GM23338 (cell line): ENCODE measurements around the gene TBL3.

Source experiments
- CTCF ChIP-seq, 2 experiments: fragments of 200-600 bp in 1 of 2; sonication (generic) in 1 of 2; conservative IDR thresholded peaks; 2 replicates each; pipeline versions ENCODE4 v1.5.1 to v1.6.1; 2016 to 2017; ENCODE audit warnings: antibody characterized with exemption in 2 of 2, low read depth in 2 of 2, mild to moderate bottlenecking in 2 of 2, moderate library complexity in 1 of 2
- NANOG ChIP-seq: IDR thresholded peaks from 2 replicates; pipeline ENCODE4 v1.6.1; 2016; ENCODE audit warnings: antibody characterized with exemption, borderline replicate concordance
- ZNF331 ChIP-seq: fragments of 250-450 bp; sonication (Bioruptor Pico); IDR thresholded peaks from 2 replicates; pipeline ENCODE4 v1.5.0; 2020; ENCODE audit warnings: low read depth, mild to moderate bottlenecking, moderate library complexity

DNA sequence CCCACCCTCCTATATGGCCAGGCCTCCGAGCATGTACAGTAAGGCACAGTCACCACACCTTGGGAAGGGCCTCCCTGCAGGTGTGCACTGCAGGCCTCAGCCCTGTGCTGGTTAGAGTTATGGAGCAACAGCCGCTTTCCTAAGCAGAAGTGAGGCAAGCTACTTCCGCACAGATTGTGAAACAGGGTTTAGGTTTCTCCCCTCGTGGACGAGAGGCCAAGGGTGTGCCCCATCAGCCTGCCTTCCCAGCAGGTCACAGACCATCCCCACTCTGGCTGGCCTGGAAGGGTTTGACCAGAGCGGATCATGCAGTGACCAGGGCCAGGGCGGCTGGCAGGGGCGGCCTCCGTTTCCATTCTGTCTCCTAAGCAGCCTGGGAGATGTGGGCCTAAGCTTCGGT is 33.5 kb upstream of the TBL3 start:
- TF ChIP-seq CTCF (conservative IDR thresholded peaks at IDR 0.05; ENCODE audit: low read depth in 2 of 2) (no peak), ZNF331 (CRISPR knock-in tag) (no peak), NANOG (no peak)
